H4 (cell line): ENCODE data around the gene PITPNM3. TPM values are rescaled to one million over a fixed set of nuclear protein-coding genes. Genes with fewer than 3 reads are reported as not detected.

Source experiments
- DNase-seq: peaks from one replicate; pipeline ENCODE4 v3.0.0-alpha.2; 2015; ENCODE audit warnings: low spot score
- total RNA-seq: library from RNA; depleted of rRNA; stranded (reverse); fragments of >200 nt; shearing (Covaris generic); gene quantifications from 2 replicates; pipeline ENCODE4 v1.2.3, GENCODE V29; 2014

PITPNM3 gene
- total RNA-seq, 1 experiment from 2014 or later, result 0.15 TPM

GRCh38 chr17:6480303-6480675 is 76.1 kb downstream of the PITPNM3 start:
- DNase-seq, result no peak

GRCh38 chr17:6479622-6480302 is 76.6 kb downstream of the PITPNM3 start:
- no peak for DNase-seq

- DNase-seq, result no peak
Observed at GRCh38 chr17:6478486-6478885, 77.9 kb downstream of the PITPNM3 start.

GRCh38 chr17:6477831-6478383 is 78.4 kb downstream of the PITPNM3 start:
- no peak for DNase-seq

GRCh38 chr17:6476810-6477179 is 79.6 kb downstream of the PITPNM3 start:
- no peak for DNase-seq

GRCh38 chr17:6476076-6476809 is 80.1 kb downstream of the PITPNM3 start:
- DNase-seq, result no peak

- DNase-seq, result no peak
Observed at GRCh38 chr17:6475411-6475810, 80.9 kb downstream of the PITPNM3 start.

- no peak for DNase-seq
Observed at GRCh38 chr17:6474906-6475305, 81.4 kb downstream of the PITPNM3 start.

GRCh38 chr17:6474376-6474775 is 82.0 kb downstream of the PITPNM3 start:
- DNase-seq, result no peak

- DNase-seq, result peak; percentile 52
Observed at GRCh38 chr17:6473128-6473767, 83.1 kb downstream of the PITPNM3 start.

GRCh38 chr17:6472517-6472916 is 83.8 kb downstream of the PITPNM3 start:
- DNase-seq, result no peak

GRCh38 chr17:6471531-6472465 is 84.6 kb downstream of the PITPNM3 start:
- DNase-seq, result peak; percentile 68

- no peak for DNase-seq
Observed at GRCh38 chr17:6470751-6471521, 85.4 kb downstream of the PITPNM3 start.

- no peak for DNase-seq
Observed at GRCh38 chr17:6470146-6470718, 86.1 kb downstream of the PITPNM3 start.

GRCh38 chr17:6468051-6468790 is 88.1 kb downstream of the PITPNM3 start:
- DNase-seq, result no peak

GRCh38 chr17:6467567-6467966 is 88.8 kb downstream of the PITPNM3 start:
- no peak for DNase-seq

GRCh38 chr17:6465206-6466003 is 91.0 kb downstream of the PITPNM3 start:
- no peak for DNase-seq

GRCh38 chr17:6464446-6465041 is 91.8 kb downstream of the PITPNM3 start:
- no peak for DNase-seq
